ENCODE data around the gene NOTCH2. TPM values are rescaled to one million over a fixed set of nuclear protein-coding genes. Genes with fewer than 3 reads are reported as not detected.

NOTCH2 gene
- total and polyA plus RNA-seq, 10 of the 15 experiments (the other 5 are each of a cell fraction or from before 2014, with no cell fraction given), result 0.02 to 2.0 (median 0.62) TPM; not detected in 1

- ChIA-PET RAD21 (ENCODE audit: unreplicated experiment) (interaction anchor here (1.0 kb wide), 1 partner anchor 256 kb away, joined by 3 read pairs; no protein-coding TSS in a partner anchor), POLR2A (no interaction called here), CTCF (interaction anchor here (0.8 to 3.8 kb wide), 10 partner anchors 7 to 259 kb away, joined by 3 to 13 read pairs (median 3); no protein-coding TSS in a partner anchor), SMC1A (ENCODE audit: uncharacterized antibody, unreplicated experiment) (interaction anchor here (0.7 to 1.1 kb wide), 2 partner anchors 16 to 61 kb away, joined by 3 read pairs; no protein-coding TSS in a partner anchor)
- no peaks in the 10 kb centered on the region for H3K4me1 ChIP-seq (ENCODE audit: control insufficient read depth, insufficient read depth, low read length)
- H3K27ac ChIP-seq (ENCODE audit: control insufficient read depth, insufficient read depth), result no peak overlapping the region
- intact Hi-C loops (cut with micrococcal nuclease; ENCODE audit: unreplicated experiment), result no loop called here
- H3K79me2 ChIP-seq (ENCODE audit: control insufficient read depth, insufficient read depth, low read length), result no peaks in the 10 kb centered on the region
- FAIRE-seq, result no peak
- H2AFZ ChIP-seq (ENCODE audit: control insufficient read depth, low read depth, low read length), result no peak overlapping the region
- in situ Hi-C loops (cut with MboI), result loop anchor here (10.0 kb wide), 1 partner anchor 65 kb away; no protein-coding TSS in a partner anchor
- no peaks in the 10 kb centered on the region; a peak in 1 of 4 replicates for H3K27me3 ChIP-seq (replicated peaks in 1 of 2; ENCODE audit: control insufficient read depth in 2 of 2, insufficient read depth in 2 of 2, low read length in 1 of 2)
- TF ChIP-seq EZH2 (IDR thresholded peaks at IDR 0.05; ENCODE audit: borderline replicate concordance, control insufficient read depth, low read depth, low read length) (no peak), RUNX3 (IDR thresholded peaks at IDR 0.05; ENCODE audit: low read length) (no peak), ZNF24 (IDR thresholded peaks at IDR 0.05) (no peak), CTCF (IDR thresholded peaks at IDR 0.05 in 2 of 3, conservative IDR thresholded peaks at IDR 0.05 in 1 of 3; ENCODE audit: control insufficient read depth in 2 of 3, extremely low read depth in 1 of 3, insufficient read depth in 1 of 3, low read depth in 3 of 3, low read length in 3 of 3) (no peak), ATF7 (IDR thresholded peaks at IDR 0.05; ENCODE audit: low read depth) (no peak), CBX5 (IDR thresholded peaks at IDR 0.05; ENCODE audit: low read depth) (no peak), CUX1 (IDR thresholded peaks at IDR 0.05; ENCODE audit: insufficient replicate concordance, low read depth, low read length) (no peak), ZBTB33 (IDR thresholded peaks at IDR 0.05) (no peak), NFXL1 (IDR thresholded peaks at IDR 0.05; ENCODE audit: borderline replicate concordance) (no peak), IKZF2 (IDR thresholded peaks at IDR 0.05) (no peak)
- H3K4me2 ChIP-seq (ENCODE audit: control insufficient read depth, insufficient read depth), result no peak overlapping the region
- ATAC-seq, result no peak
- no TSS peak for BruUV-seq (replicated peaks)
- H3K4me3 ChIP-seq, result no peak overlapping the region
- no peaks in the 10 kb centered on the region for H3K9me3 ChIP-seq (replicated peaks; ENCODE audit: control insufficient read depth, insufficient read depth, low read length)
- no peaks in the 10 kb centered on the region for H4K20me1 ChIP-seq (ENCODE audit: control insufficient read depth, insufficient read depth)
- 0% methylated on average over 1 of the region's 1 CpG for WGBS (ENCODE audit: insufficient coverage, insufficient replicate concordance, low lambda C conversion rate, missing lambda C conversion rate)
- H3K36me3 ChIP-seq (ENCODE audit: control insufficient read depth in 2 of 2, insufficient read depth in 2 of 2, low read length in 1 of 2), result no peaks in the 10 kb centered on the region
- no peak overlapping the region for H3K9ac ChIP-seq (ENCODE audit: control insufficient read depth, insufficient read depth, low read length)
- no peak for DNase-seq (ENCODE audit: low read depth, low spot score)
Measured at GRCh38 chr1:119869995-119870394, 199.5 kb downstream of the NOTCH2 start.

Data from GM12878 (cell line).